GM12801 (cell line): Measurements from ENCODE around the gene CENATAC.

ENCODE experiments used
- TF ChIP-seq, protein P1 (sequence below): IDR thresholded peaks from one replicate; pipeline ENCODE4 v1.5.1; 2011; ENCODE audit warnings: control low read depth; ENCODE audit not compliant: insufficient read length; ENCODE audit errors: extremely low read depth

Gene CENATAC

DNA sequence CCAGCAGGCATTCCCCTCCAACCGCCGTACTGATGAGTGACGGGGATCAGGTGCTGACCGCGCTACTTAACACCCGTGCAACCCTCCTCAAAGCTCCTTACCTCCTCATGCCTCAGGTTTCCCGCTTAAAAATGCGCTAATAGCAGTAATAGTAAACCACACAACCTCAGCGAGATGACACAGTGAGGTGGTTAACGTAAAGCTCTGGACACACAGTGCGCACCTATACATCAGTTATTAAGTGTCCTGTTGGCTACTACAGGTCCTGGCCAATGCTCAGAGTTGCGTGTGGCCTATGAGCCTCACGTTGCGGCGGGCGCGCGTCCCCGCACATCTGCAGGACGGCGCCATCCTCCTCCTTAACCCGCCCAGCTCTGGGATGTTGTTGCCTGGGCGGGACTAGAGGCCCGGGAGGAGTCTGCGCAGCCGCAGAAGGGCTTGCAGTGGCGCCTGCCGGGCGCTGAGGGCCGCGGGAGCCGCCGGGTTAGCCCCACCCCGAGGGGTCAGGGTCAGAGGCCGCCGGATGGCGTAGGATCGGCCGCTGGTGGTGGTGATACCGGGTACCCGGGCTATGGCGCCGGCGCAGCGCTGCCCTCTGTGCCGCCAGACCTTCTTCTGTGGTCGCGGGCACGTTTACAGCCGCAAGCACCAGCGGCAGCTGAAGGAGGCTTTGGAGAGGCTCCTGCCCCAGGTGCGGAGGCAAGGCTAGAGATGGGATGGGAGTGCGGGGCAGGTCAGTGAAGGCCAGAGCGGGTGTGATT, at the start of gene CENATAC:
Gene CENATAC (plus strand): TSS at position 512 of the 761 bp plus-strand sequence. CDS start 60 bp downstream, at position 572.
- TF ChIP-seq, protein P1, sequence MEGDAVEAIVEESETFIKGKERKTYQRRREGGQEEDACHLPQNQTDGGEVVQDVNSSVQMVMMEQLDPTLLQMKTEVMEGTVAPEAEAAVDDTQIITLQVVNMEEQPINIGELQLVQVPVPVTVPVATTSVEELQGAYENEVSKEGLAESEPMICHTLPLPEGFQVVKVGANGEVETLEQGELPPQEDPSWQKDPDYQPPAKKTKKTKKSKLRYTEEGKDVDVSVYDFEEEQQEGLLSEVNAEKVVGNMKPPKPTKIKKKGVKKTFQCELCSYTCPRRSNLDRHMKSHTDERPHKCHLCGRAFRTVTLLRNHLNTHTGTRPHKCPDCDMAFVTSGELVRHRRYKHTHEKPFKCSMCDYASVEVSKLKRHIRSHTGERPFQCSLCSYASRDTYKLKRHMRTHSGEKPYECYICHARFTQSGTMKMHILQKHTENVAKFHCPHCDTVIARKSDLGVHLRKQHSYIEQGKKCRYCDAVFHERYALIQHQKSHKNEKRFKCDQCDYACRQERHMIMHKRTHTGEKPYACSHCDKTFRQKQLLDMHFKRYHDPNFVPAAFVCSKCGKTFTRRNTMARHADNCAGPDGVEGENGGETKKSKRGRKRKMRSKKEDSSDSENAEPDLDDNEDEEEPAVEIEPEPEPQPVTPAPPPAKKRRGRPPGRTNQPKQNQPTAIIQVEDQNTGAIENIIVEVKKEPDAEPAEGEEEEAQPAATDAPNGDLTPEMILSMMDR = no peak

DNA sequence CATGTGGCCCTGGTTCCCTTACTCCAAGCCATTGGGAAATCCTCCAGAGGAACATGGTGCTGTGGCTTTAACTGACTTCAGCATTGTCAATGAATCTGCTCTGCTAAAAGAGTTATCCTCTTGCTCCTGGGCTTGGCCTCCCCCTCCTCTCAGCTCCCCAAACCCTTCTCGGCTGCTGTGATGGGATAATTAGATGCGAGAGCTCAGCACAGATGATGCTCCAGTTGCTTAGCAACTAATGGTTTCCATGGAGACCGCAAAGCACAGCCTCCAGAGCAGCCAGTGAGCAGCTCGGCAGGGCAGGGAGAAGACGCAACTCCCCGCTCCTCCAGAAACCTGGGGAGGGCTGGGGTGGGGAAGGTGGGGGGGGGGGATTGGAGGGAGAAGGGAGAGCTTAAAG, 44.7 kb upstream of the CENATAC start:
- TF ChIP-seq, protein P1 = no peak

DNA sequence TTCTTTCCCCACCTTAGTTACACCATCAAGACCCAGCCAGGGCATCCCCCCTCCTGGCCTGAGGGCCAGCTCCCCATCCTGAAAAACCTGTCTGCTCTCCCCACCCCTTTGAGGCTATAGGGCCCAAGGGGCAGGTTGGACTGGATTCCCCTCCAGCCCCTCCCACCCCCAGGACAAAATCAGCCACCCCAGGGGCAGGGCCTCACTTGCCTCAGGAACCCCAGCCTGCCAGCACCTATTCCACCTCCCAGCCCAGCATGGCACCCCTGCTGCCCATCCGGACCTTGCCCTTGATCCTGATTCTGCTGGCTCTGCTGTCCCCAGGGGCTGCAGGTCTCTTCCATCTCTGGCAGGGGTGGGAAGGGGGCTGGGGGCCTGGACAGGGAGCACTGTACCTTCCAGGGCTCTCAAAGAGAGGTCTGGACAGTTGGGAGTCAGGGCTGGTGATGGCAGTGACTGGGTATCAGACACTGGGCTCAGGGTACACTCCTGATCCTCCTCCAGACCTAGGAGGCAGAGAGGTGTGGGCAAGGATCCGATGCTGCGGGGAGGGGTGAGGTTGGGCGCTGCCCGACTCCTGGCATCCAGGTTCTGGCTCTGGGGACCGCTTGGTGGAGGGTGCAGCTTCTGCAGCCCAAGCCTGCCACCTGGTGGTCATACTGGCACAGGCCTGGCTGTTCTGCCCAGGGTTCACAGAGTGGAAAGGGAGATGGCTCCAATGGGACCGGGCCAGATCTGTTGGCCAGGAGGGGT, 41.7 kb upstream of the CENATAC start, which contains the start of gene UPK2:
Gene UPK2 (plus strand): TSS at position 205 of the 753 bp plus-strand sequence. CDS start 53 bp downstream, at position 258.
- TF ChIP-seq, protein P1 = peak; percentile 66

DNA sequence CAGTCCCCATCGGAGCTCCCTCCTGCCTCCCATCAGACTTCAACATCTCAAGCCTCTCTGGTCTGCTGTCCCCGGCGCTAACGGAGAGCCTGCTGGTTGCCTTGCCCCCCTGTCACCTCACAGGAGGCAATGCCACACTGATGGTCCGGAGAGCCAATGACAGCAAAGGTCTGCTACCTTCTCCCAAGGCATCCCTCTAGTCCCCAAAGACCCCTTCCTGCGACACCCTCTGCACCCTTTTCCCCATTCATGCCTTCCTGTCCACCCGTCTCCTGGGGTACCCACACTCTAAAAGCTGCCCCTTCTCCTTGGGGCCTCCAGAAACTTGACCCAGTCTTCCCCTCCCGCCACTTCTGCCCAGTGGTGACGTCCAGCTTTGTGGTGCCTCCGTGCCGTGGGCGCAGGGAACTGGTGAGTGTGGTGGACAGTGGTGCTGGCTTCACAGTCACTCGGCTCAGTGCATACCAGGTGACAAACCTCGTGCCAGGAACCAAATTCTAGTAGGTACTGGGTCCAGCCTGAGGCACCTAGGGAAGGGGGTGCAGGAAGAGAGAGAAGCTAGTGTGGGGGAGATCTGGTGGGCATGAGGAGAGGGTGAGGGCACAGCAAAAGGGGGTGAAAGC, 41.0 kb upstream of the CENATAC start:
- TF ChIP-seq, protein P1 = no peak

- TF ChIP-seq, protein P1 = no peak
Measured at GRCh38 chr11:118957549-118957948, 40.4 kb upstream of the CENATAC start.

GRCh38 chr11:118957968-118958367, 40.0 kb upstream of the CENATAC start:
- TF ChIP-seq, protein P1 = no peak

GRCh38 chr11:118958577-118958976, 39.4 kb upstream of the CENATAC start:
- TF ChIP-seq, protein P1 = no peak
